T-helper 2 cell treated with Interferon-gamma antibody and Interleukin-4, amounts not matched to agents 5 μg/mL and 100 μg/mL, for 36 hours (primary cell): Measurements from ENCODE around the gene NDUFV3.
A peak's percentile ranks its signal among the peaks of the same experiment; 100 is the strongest.

Source experiments
- DNase-seq: peaks from one replicate; pipeline ENCODE4 v3.0.0; 2021; ENCODE audit warnings: low spot score
- H3K27ac Mint-ChIP-seq: one replicate; pipeline ENCODE4 v1.8.0; 2021; ENCODE audit warnings: mild to moderate bottlenecking, mixed read lengths
- H3K27me3 Mint-ChIP-seq: one replicate; pipeline ENCODE4 v1.8.0; 2021; ENCODE audit warnings: low read depth, mixed read lengths
- H3K36me3 Mint-ChIP-seq: one replicate; pipeline ENCODE4 v1.8.0; 2021; ENCODE audit warnings: low read depth, mixed read lengths
- H3K4me1 Mint-ChIP-seq: one replicate; pipeline ENCODE4 v1.8.0; 2021; ENCODE audit warnings: low read depth, mixed read lengths
- H3K4me3 Mint-ChIP-seq: one replicate; pipeline ENCODE4 v1.8.0; 2022; ENCODE audit warnings: mild to moderate bottlenecking, moderate library complexity, mixed read lengths
- H3K9me3 Mint-ChIP-seq: one replicate; pipeline ENCODE4 v1.8.0; 2021; ENCODE audit warnings: mixed read lengths

The NDUFV3 gene

GRCh38 chr21:42851812-42852665, 41.1 kb upstream of the NDUFV3 start:
- Mint-ChIP-seq H3K27ac (no peak overlapping the region), H3K27me3 (no peaks in the 10 kb centered on the region), H3K4me1 (peaks cover 2% of the 10 kb centered on the region), H3K9me3 (no peaks in the 10 kb centered on the region), H3K36me3 (peaks cover 39% of the 10 kb centered on the region), H3K4me3 (no peak overlapping the region)
- no peak for DNase-seq

GRCh38 chr21:42852925-42853570, 40.1 kb upstream of the NDUFV3 start:
- Mint-ChIP-seq H3K36me3 (peaks cover 42% of the 10 kb centered on the region), H3K27ac (no peak overlapping the region), H3K9me3 (no peaks in the 10 kb centered on the region), H3K4me3 (no peak overlapping the region), H3K4me1 (peaks cover 2% of the 10 kb centered on the region), H3K27me3 (no peaks in the 10 kb centered on the region)
- no peak for DNase-seq

- H3K4me1 Mint-ChIP-seq = peaks cover 2% of the 10 kb centered on the region
- H3K9me3 Mint-ChIP-seq = no peaks in the 10 kb centered on the region
- H3K4me3 Mint-ChIP-seq = no peak overlapping the region
- no peaks in the 10 kb centered on the region for H3K27me3 Mint-ChIP-seq
- H3K27ac Mint-ChIP-seq = no peak overlapping the region
- H3K36me3 Mint-ChIP-seq = peaks cover 45% of the 10 kb centered on the region
- no peak for DNase-seq
Measured at GRCh38 chr21:42853621-42854020, 39.5 kb upstream of the NDUFV3 start.

- Mint-ChIP-seq H3K9me3 (no peaks in the 10 kb centered on the region), H3K4me1 (peaks cover 2% of the 10 kb centered on the region), H3K27ac (no peak overlapping the region), H3K4me3 (no peak overlapping the region), H3K36me3 (peaks cover 43% of the 10 kb centered on the region), H3K27me3 (no peaks in the 10 kb centered on the region)
- no peak for DNase-seq
Measured at GRCh38 chr21:42854246-42855010, 38.7 kb upstream of the NDUFV3 start.

- Mint-ChIP-seq H3K36me3 (peaks cover 41% of the 10 kb centered on the region), H3K27ac (no peak overlapping the region)
Measured at GRCh38 chr21:42855171-42855936, 37.8 kb upstream of the NDUFV3 start.

GRCh38 chr21:42855937-42856335, 37.2 kb upstream of the NDUFV3 start:
- H3K4me1 Mint-ChIP-seq = peaks cover 2% of the 10 kb centered on the region
- peaks cover 37% of the 10 kb centered on the region for H3K36me3 Mint-ChIP-seq
- no peak overlapping the region for H3K4me3 Mint-ChIP-seq
- no peak for DNase-seq
- H3K27me3 Mint-ChIP-seq = no peaks in the 10 kb centered on the region
- no peak overlapping the region for H3K27ac Mint-ChIP-seq
- no peaks in the 10 kb centered on the region for H3K9me3 Mint-ChIP-seq

More at GRCh38 chr21:42855171-42855936, 37.8 kb upstream of the NDUFV3 start:
- H3K4me1 Mint-ChIP-seq = peaks cover 2% of the 10 kb centered on the region
- H3K9me3 Mint-ChIP-seq = no peaks in the 10 kb centered on the region
- DNase-seq = no peak
- no peak overlapping the region for H3K4me3 Mint-ChIP-seq
- no peaks in the 10 kb centered on the region for H3K27me3 Mint-ChIP-seq

GRCh38 chr21:42857216-42857615, 35.9 kb upstream of the NDUFV3 start:
- Mint-ChIP-seq H3K4me3 (no peak overlapping the region), H3K4me1 (peaks cover 2% of the 10 kb centered on the region), H3K36me3 (peaks cover 32% of the 10 kb centered on the region), H3K9me3 (no peaks in the 10 kb centered on the region), H3K27me3 (no peaks in the 10 kb centered on the region), H3K27ac (no peak overlapping the region)
- no peak for DNase-seq

- peaks cover 37% of the 10 kb centered on the region for H3K36me3 Mint-ChIP-seq
- no peak overlapping the region for H3K4me3 Mint-ChIP-seq
- H3K9me3 Mint-ChIP-seq = no peaks in the 10 kb centered on the region
- H3K4me1 Mint-ChIP-seq = peaks cover 2% of the 10 kb centered on the region
- no peak overlapping the region for H3K27ac Mint-ChIP-seq
- DNase-seq = no peak
- no peaks in the 10 kb centered on the region for H3K27me3 Mint-ChIP-seq
Measured at GRCh38 chr21:42858185-42858847, 34.8 kb upstream of the NDUFV3 start.

- Mint-ChIP-seq H3K4me1 (peaks cover 2% of the 10 kb centered on the region), H3K4me3 (no peak overlapping the region), H3K27ac (no peak overlapping the region), H3K27me3 (no peaks in the 10 kb centered on the region), H3K36me3 (peaks cover 38% of the 10 kb centered on the region), H3K9me3 (no peaks in the 10 kb centered on the region)
- no peak for DNase-seq
Measured at GRCh38 chr21:42858957-42859890, 33.9 kb upstream of the NDUFV3 start.

GRCh38 chr21:42859891-42860230, 33.2 kb upstream of the NDUFV3 start:
- no peaks in the 10 kb centered on the region for H3K9me3 Mint-ChIP-seq
- peaks cover 39% of the 10 kb centered on the region for H3K36me3 Mint-ChIP-seq
- H3K27me3 Mint-ChIP-seq = no peaks in the 10 kb centered on the region
- peaks cover 2% of the 10 kb centered on the region for H3K4me1 Mint-ChIP-seq
- no peak overlapping the region for H3K27ac Mint-ChIP-seq
- H3K4me3 Mint-ChIP-seq = no peak overlapping the region
- DNase-seq = no peak

GRCh38 chr21:42860345-42860744, 32.8 kb upstream of the NDUFV3 start:
- Mint-ChIP-seq H3K27ac (no peak overlapping the region), H3K4me1 (peaks cover 2% of the 10 kb centered on the region), H3K36me3 (peaks cover 40% of the 10 kb centered on the region), H3K9me3 (no peaks in the 10 kb centered on the region), H3K4me3 (no peak overlapping the region), H3K27me3 (no peaks in the 10 kb centered on the region)
- no peak for DNase-seq

GRCh38 chr21:42861311-42861847, 31.7 kb upstream of the NDUFV3 start:
- H3K9me3 Mint-ChIP-seq = no peaks in the 10 kb centered on the region
- peaks cover 38% of the 10 kb centered on the region for H3K36me3 Mint-ChIP-seq
- H3K4me1 Mint-ChIP-seq = peaks cover 7% of the 10 kb centered on the region
- H3K27me3 Mint-ChIP-seq = no peaks in the 10 kb centered on the region
- DNase-seq = no peak
- peak overlapping the region; percentile 41 for H3K27ac Mint-ChIP-seq
- no peak overlapping the region for H3K4me3 Mint-ChIP-seq
